GM12878 (cell line): ENCODE measurements around the gene RAB6B. TPM values are rescaled to one million over a fixed set of nuclear protein-coding genes. Genes with fewer than 3 reads are reported as not detected.

Experiments
- ATAC-seq: fragments of 200-7000 bp; cut with Tn5 transposase; 3 replicates; pipeline ENCODE4 v1.9.1; 2020; ENCODE audit warnings: mild to moderate bottlenecking, moderate library complexity
- BruUV-seq: library from RNA; stranded (reverse); fragments of 400-500 nt; replicated peaks from 2 replicates; lab custom pipeline; 2021; lab: Mats Ljungman, UMichigan
- CTCF ChIA-PET: fragments of 300-600 bp; sonication (Branson Sonifier 250); formaldehyde crosslinking; extraction: SDS; loops from one replicate; lab custom pipeline; 2021; ENCODE audit warnings: inconsistent platforms; lab: Yijun Ruan, JAX
- POLR2A ChIA-PET: fragments of 350-600 bp; formaldehyde crosslinking; extraction: SDS; loops from one replicate; lab custom pipeline; 2021; ENCODE audit warnings: inconsistent platforms; lab: Charles Lee
- RAD21 ChIA-PET: fragments of 300-600 bp; sonication (Branson Sonifier 250); formaldehyde crosslinking; loops from one replicate; lab custom pipeline; 2023; ENCODE audit warnings: antibody characterized with exemption; ENCODE audit not compliant: unreplicated experiment; lab: Charles Lee
- SMC1A ChIA-PET: fragments of 300-600 bp; sonication (Branson Sonifier 250); formaldehyde crosslinking; loops from one replicate; lab custom pipeline; 2023; ENCODE audit not compliant: unreplicated experiment, uncharacterized antibody; lab: Charles Lee
- DNase-seq: peaks from one replicate; pipeline ENCODE4 v3.0.0-alpha.2; 2011; ENCODE audit warnings: low read depth, low spot score
- FAIRE-seq: peaks from 3 replicates; lab custom pipeline; 2011; peaks lifted over from hg19 to GRCh38; lab: Jason Lieb, UNC
- H2AFZ ChIP-seq: 2 replicates; pipeline ENCODE4 v1.6.0; 2011; ENCODE audit warnings: low read depth, low read length, control low read depth; ENCODE audit not compliant: control insufficient read depth
- H3K27ac ChIP-seq: 2 replicates; pipeline ENCODE4 v1.5.1; 2011; ENCODE audit warnings: control low read depth; ENCODE audit not compliant: control insufficient read depth, insufficient read depth
- H3K27me3 ChIP-seq, 2 experiments: replicated peaks in 1 of 2; 2 replicates each; pipeline versions ENCODE4 v1.6.0 to v1.6.1; 2011; ENCODE audit warnings: low read length in 1 of 2; ENCODE audit not compliant: control insufficient read depth in 2 of 2, insufficient read depth in 2 of 2
- H3K36me3 ChIP-seq, 2 experiments: 2 replicates each; pipeline ENCODE4 v1.5.1; 2011; ENCODE audit warnings: low read length in 1 of 2; ENCODE audit not compliant: control insufficient read depth in 2 of 2, insufficient read depth in 2 of 2
- H3K4me1 ChIP-seq: 2 replicates; pipeline ENCODE4 v1.6.1; 2011; ENCODE audit warnings: mild to moderate bottlenecking, low read length, moderate library complexity, mixed read lengths; ENCODE audit not compliant: control insufficient read depth, insufficient read depth
- H3K4me2 ChIP-seq: 2 replicates; pipeline ENCODE4 v1.6.0; 2011; ENCODE audit warnings: control low read depth; ENCODE audit not compliant: control insufficient read depth, insufficient read depth
- H3K4me3 ChIP-seq: fragments of 200-600 bp; sonication (generic); 2 replicates; pipeline ENCODE4 v1.5.1; 2016
- H3K79me2 ChIP-seq: 2 replicates; pipeline ENCODE4 v1.6.0; 2011; ENCODE audit warnings: low read length; ENCODE audit not compliant: control insufficient read depth, insufficient read depth
- H3K9ac ChIP-seq: 2 replicates; pipeline ENCODE4 v1.8.0; 2011; ENCODE audit warnings: low read length, control low read depth, mixed read lengths; ENCODE audit not compliant: control insufficient read depth, insufficient read depth
- H3K9me3 ChIP-seq: replicated peaks from 3 replicates; pipeline ENCODE4 v1.5.1; 2011; ENCODE audit warnings: mild to moderate bottlenecking, low read length; ENCODE audit not compliant: control insufficient read depth, insufficient read depth
- H4K20me1 ChIP-seq: 2 replicates; pipeline ENCODE4 v1.6.0; 2011; ENCODE audit not compliant: control insufficient read depth, insufficient read depth
- BCL11A ChIP-seq: IDR thresholded peaks from 2 replicates; pipeline ENCODE4 v1.6.1; 2011; ENCODE audit warnings: low read depth, low read length
- CBX3 ChIP-seq: fragments of 200-600 bp; sonication (generic); IDR thresholded peaks from 2 replicates; pipeline ENCODE4 v1.6.1; 2016; ENCODE audit warnings: low read depth, borderline replicate concordance
- CHD2 ChIP-seq: IDR thresholded peaks from 2 replicates; pipeline ENCODE4 v1.6.1; 2011; ENCODE audit warnings: low read depth, low read length, improper control_type of control experiment, borderline replicate concordance
- CREB1 ChIP-seq: IDR thresholded peaks from 2 replicates; pipeline ENCODE4 v1.6.1; 2012; ENCODE audit warnings: low read depth, mild to moderate bottlenecking, inconsistent platforms
- CTCF ChIP-seq, 3 experiments: IDR thresholded peaks in 2 of 3; conservative IDR thresholded peaks in 1 of 3; 2 replicates each; pipeline ENCODE4 v1.5.1; 2011; ENCODE audit warnings: low read depth in 3 of 3, low read length in 3 of 3, mild to moderate bottlenecking in 3 of 3, control low read depth in 2 of 3, moderate library complexity in 2 of 3, inconsistent platforms in 1 of 3, mixed read lengths in 1 of 3; ENCODE audit not compliant: control insufficient read depth in 2 of 3, insufficient read depth in 1 of 3; ENCODE audit errors: extremely low read depth in 1 of 3
- LARP7 ChIP-seq: fragments of 450-650 bp; IDR thresholded peaks from 2 replicates; pipeline ENCODE4 v1.6.1; 2017; ENCODE audit warnings: mild to moderate bottlenecking
- MTA2 ChIP-seq: fragments of 450-650 bp; IDR thresholded peaks from 2 replicates; pipeline ENCODE4 v1.6.1; 2016; ENCODE audit warnings: low read depth, mild to moderate bottlenecking, moderate library complexity
- NR2C2 ChIP-seq: IDR thresholded peaks from 2 replicates; pipeline ENCODE4 v1.6.1; 2011; ENCODE audit warnings: borderline replicate concordance, low read depth; ENCODE audit not compliant: control insufficient read depth, insufficient read length
- SIX5 ChIP-seq: IDR thresholded peaks from 2 replicates; pipeline ENCODE4 v1.6.1; 2011; ENCODE audit warnings: mild to moderate bottlenecking, low read depth, low read length, moderate library complexity; ENCODE audit not compliant: severe bottlenecking
- SKIL ChIP-seq: fragments of 450-650 bp; IDR thresholded peaks from 2 replicates; pipeline ENCODE4 v1.6.1; 2017; ENCODE audit warnings: mild to moderate bottlenecking, low read depth, inconsistent platforms; ENCODE audit not compliant: poor library complexity, severe bottlenecking
- SRF ChIP-seq, 2 experiments: IDR thresholded peaks; 2 replicates each; pipeline ENCODE4 v1.6.1; 2011; ENCODE audit warnings: low read depth in 2 of 2, low read length in 2 of 2, mild to moderate bottlenecking in 1 of 2, moderate library complexity in 1 of 2
- TAF1 ChIP-seq: IDR thresholded peaks from 2 replicates; pipeline ENCODE4 v1.6.1; 2011; ENCODE audit warnings: mild to moderate bottlenecking, low read depth, low read length, borderline replicate concordance
- USF2 ChIP-seq: IDR thresholded peaks from 2 replicates; pipeline ENCODE4 v1.6.1; 2011; ENCODE audit warnings: low read depth, low read length, improper control_type of control experiment, borderline replicate concordance
- ZNF274 ChIP-seq: IDR thresholded peaks from one replicate; pipeline ENCODE4 v1.8.0; 2011; ENCODE audit not compliant: insufficient read length, insufficient read depth
- ZZZ3 ChIP-seq: IDR thresholded peaks from 2 replicates; pipeline ENCODE4 v1.6.1; 2011; ENCODE audit warnings: low read depth; ENCODE audit not compliant: control insufficient read depth, insufficient read length
- WGBS: methylation state at CpG from one replicate; pipeline ENCODE4 v1.1.6; 2016; ENCODE audit warnings: low lambda C conversion rate; ENCODE audit not compliant: insufficient replicate concordance, insufficient coverage; ENCODE audit errors: missing lambda C conversion rate; 5-methylcytosine and 5-hydroxymethylcytosine counted together
- in situ Hi-C: fragments of 300-500 bp; cut with MboI; formaldehyde crosslinking; loops from 9 replicates; pipeline ENCODE4 v1.14.3; 2018; ENCODE audit warnings: mixed read lengths
- intact Hi-C: fragments of 100-400 bp; cut with micrococcal nuclease; formaldehyde crosslinking; loops from one replicate; pipeline ENCODE4 v1.14.2; 2022; ENCODE audit not compliant: unreplicated experiment
- polyA plus RNA-seq, 11 experiments: library from polyadenylated mRNA; depleted of rRNA in 4 of 11; unstranded in 6 of 11; stranded (reverse) in 5 of 11; fragments of >200 nt; fragmentation: Nextera tagmentation in 4 of 11; fragmentation: Illumina TruSeq in 1 of 11; extraction: Ambion mirVana in 4 of 11; extraction: Trizol in 1 of 11; gene quantifications; 1 replicate in 1 of 11; 2 replicates in 10 of 11; pipeline versions ENCODE4 v1.2.1 to v1.2.3, GENCODE V29; 2011 to 2016; ENCODE audit warnings: inconsistent platforms in 2 of 11, missing spikeins in 2 of 11, low read depth in 1 of 11
- total RNA-seq, 4 experiments: library from RNA; depleted of rRNA in 3 of 4; stranded (reverse); fragments of >200 nt in 3 of 4; fragmentation: Illumina TruSeq in 1 of 4; extraction: Trizol in 1 of 4; gene quantifications; 2 replicates each; pipeline versions ENCODE4 v1.2.1 to v1.2.3, GENCODE V29; 2013 to 2021

Gene RAB6B
- total and polyA plus RNA-seq, 10 of the 15 experiments (the other 5 are each of a cell fraction or from before 2014, with no cell fraction given): 0.01 to 0.16 (median 0.04) TPM; not detected in 5

GRCh38 chr3:133838916-133839800, 56.5 kb downstream of the RAB6B start (continued):
- TF ChIP-seq CTCF (IDR thresholded peaks at IDR 0.05 in 2 of 3, conservative IDR thresholded peaks at IDR 0.05 in 1 of 3; ENCODE audit: control insufficient read depth in 2 of 3, extremely low read depth in 1 of 3, insufficient read depth in 1 of 3, low read depth in 3 of 3, low read length in 3 of 3) (no peak), ZNF274 (no peak), NR2C2 (no peak), MTA2 (no peak), SRF (IDR thresholded peaks at IDR 0.05; ENCODE audit: low read depth in 2 of 2, low read length in 2 of 2) (no peak), TAF1 (no peak), CBX3 (no peak)

GRCh38 chr3:133838296-133838789, 57.3 kb downstream of the RAB6B start:
- POLR2A ChIA-PET: no interaction called here
- Histone ChIP-seq H2AFZ (no peak overlapping the region), H3K9me3 (no peaks in the 10 kb centered on the region), H4K20me1 (no peaks in the 10 kb centered on the region), H3K4me3 (no peak overlapping the region), H3K4me2 (no peak overlapping the region), H3K27ac (no peak overlapping the region), H3K4me1 (no peaks in the 10 kb centered on the region), H3K36me3 (no peaks in the 10 kb centered on the region; a peak in 1 of 4 replicates), H3K9ac (no peak overlapping the region), H3K79me2 (no peaks in the 10 kb centered on the region), H3K27me3 (peaks cover 3 to 4% of the 10 kb centered on the region in 2 experiments)
- 63% methylated on average over 4 of the region's 4 CpGs for WGBS
- in situ Hi-C loops (no loop called here), intact Hi-C loops (no loop called here)
- RAD21 ChIA-PET: no interaction called here
- ATAC-seq (no peak), DNase-seq (no peak), FAIRE-seq (no peak)
- BruUV-seq: no TSS peak
- SMC1A ChIA-PET: no interaction called here
- CTCF ChIA-PET: no interaction called here
- TF ChIP-seq USF2 (no peak), CHD2 (no peak), BCL11A (no peak), LARP7 (no peak), SIX5 (no peak), CREB1 (no peak), SKIL (no peak), SRF (IDR thresholded peaks at IDR 0.05; ENCODE audit: low read depth in 2 of 2, low read length in 2 of 2) (no peak), ZZZ3 (no peak)
